Measurements from ENCODE around the gene CETN2.
"Not testable (repeated sequence)": the region's sequence is repeated elsewhere in the genome, so short reads cannot be mapped to it uniquely, and the experiment has no call there.

The CETN2 gene

DNA sequence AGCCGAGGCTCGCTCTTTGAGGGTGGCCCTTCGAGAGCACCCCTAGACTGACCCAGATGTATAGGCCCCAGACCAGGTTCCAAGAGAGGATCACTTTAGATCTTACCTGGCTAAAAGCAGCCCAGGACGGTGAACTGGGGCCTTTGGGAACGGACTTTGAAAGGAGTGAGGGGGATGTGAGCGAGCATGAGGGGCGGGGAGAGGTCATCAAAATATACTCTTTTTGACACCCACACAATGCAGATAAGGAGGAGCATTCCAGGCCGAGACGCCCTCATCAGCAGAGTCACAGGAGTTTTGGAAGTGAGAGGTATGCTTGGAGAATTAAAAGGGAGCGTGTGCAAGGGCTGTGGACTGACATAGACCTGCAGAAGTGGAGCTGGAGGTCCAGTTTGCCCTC lies 834 bp upstream of the CETN2 start:
- peak; percentile 10 for DNase-seq

DNA sequence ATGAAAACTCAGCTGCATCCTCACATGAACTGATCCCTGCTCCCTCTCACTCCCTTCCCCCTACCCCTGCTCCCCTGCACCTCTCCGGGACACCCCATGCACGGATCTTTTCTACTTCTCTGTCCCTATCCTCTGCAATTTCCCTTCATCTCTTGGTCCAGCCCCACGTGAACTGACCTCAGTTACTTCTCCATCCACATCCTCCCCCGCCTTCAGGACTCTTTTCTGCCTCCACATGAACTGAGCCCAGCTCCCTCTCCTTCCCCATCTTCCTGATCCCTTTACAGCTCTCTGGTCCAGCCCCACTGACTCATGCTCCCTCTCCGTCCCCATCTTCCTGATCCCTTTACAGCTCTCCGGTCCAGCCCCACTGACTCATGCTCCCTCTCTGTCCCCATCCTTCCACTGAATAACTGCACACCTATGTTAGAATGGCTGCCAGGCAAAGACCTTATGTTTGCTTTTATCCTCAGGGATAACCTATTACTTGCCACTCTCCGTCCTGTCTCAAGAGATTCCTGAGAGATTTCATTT lies 5.6 kb downstream of the CETN2 start:
- no peak for DNase-seq

DNA sequence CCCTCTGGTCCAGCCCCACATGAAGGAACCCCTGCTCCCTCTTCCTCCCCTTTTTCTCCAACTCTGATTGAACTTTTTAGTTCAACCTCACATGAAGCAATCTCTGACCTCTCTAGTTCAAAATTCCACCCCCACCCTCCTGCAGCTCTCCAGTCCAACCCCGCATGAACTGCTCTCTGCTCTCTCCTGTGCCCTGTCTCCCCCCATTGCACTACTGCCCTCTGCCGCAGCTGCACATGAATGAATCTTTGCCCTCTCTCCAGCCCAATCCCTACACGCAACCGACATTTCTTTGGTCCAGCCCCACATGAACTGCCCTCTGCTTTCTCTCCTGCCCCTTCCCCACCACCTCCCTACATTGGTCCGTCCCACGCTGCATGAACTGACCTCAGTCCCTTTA lies 6.9 kb downstream of the CETN2 start:
- no peak for DNase-seq

DNA sequence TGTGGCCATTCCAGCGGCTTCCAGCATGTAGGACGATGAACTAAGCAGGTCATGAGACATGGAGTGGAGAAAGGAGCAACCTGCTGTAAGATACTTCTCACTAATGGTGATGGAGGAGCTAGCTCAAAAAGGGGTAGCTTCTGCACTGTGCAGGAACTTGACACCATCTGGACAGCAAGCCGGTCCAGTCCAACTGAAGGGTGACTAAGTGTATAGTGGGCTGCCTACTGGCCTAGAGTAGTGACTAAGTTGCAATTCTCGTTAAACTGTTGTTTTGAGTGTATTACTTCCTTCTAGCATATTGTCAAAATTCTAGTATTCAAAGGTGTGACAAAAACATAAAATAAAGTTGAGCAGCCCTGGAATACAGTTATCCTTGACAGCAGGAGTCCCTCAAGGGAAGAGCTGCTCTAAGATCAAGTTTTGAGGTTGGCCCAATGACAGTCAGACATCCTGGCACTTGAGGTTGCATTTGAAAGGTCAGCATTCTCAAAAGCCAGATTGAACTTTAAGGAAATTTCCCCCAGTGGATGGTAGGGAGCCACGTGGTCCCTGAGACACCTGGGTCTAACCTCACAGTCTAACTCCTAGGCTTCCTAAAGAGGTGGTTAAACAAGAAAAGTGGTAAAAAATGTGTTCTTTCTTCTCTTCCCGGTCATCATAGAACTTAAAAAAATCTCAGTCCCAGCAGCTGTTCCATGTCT lies 8.0 kb downstream of the CETN2 start:
- DNase-seq = no peak

DNA sequence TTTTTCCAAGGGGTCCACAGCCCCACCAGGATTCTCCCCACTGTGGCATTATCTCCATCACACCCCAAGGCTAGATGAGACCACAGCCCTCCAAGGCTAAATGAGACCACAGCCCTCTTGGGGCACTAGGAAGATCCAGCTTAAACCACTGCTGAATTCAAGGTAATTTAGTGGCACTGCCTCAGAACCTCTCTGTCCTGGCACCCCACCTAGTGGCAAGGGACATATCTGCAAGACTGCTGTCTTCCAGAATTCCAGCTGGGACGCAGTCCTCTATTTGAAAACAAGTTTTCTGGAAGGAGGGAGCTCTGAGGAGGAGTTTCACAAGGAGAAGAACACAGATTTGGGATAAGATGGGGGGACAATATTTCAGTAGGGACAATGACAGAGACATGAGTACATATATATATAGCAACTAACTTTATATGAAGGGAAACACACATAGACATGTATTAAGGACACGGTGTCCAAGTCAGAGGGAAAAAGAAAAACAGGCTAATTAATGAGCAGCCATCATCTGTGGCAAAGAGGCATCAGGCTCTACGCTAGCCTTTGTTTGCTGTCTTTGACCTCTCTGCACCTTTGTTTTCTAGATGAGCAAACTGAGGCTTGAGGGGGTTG lies 9.3 kb downstream of the CETN2 start:
- DNase-seq = peak; percentile 39

DNA sequence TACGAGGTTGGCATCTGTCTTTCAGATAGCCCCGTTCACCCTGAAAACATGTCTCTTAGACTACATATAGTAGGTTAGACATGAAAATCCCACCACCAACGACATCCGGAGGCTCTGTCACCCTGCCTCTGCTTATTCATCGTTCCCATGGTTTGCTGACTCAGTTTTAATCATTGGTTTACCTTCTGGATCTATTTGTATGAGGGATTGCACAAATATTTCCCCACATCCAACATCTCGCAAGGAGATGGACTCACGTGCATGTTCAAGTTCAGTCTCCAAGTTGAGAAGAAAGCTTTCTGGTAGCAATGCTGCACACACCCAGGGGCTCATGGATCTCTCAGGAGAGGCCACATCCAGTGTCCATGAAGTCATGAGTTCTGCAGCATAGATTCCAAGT lies 10.8 kb downstream of the CETN2 start:
- no peak for DNase-seq

DNA sequence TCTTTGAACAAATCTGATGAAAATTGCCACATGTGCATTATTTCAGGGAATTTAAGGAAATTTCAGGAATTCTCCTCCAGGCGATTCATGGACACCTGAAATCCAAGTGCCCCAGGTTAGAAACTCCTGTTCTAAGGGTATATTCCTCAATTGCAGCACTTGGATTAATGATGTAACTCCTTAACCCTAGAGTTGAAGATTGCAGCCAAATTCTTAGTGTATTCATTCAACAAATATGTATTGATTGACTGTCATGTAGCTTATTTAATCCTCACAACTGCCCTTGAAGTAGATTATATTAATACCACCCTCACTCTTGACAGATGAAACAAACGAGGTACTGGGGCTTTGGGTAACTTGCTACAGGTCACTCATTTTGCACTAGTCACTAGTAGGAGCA lies 11.3 kb downstream of the CETN2 start:
- no peak for DNase-seq

DNA sequence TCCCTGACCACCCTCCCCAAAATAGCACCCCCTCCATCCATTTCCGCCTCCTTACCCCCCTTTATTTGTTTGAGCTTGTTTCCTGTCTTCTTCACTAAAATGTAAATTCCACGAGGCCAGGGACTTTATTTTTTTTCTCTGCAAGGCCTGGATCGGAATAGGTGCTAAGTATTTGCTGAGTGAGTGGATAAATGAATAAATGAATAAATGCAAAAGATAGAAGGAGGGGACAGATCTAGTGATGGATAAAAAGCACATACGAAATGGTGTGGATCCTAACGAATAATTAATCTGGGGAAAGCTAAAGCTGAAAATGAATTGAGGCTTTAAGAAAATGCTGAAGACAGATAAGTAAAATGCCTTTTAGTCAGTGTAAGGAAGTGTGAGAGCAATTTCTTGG lies 12.2 kb downstream of the CETN2 start:
- DNase-seq = no peak

DNA sequence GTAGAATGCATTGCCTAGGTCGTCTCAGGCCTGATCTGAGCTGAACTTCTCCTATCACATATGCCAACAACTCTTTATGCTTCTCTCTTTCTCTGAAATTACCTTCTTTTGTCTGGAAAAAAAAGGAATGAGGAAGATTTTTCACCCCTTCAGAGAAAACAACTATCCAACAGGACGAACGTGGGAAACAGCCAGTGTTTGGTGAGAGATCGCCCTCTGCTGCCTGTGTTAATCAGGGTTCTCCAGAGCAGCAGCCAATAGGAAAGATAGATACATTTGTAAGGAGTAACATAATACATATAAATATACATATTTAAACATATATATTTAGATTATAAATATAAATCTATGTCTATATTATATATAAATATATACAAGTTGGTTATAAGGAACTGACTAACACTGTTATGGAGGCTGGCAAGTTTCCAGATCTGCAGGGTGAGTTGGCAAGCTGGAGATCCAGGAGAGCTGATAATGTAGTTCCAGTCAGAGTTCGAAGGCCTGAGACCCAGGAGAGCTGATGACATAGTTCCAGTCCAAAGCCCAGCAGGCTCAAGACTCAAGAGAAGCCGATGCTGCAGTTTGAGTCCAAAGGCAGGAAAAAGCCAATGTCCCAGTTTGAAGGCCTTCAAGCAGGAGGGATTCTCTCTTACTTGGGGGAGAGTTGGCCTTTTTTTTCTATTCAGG lies 13.3 kb downstream of the CETN2 start:
- DNase-seq = peak; percentile 48

DNA sequence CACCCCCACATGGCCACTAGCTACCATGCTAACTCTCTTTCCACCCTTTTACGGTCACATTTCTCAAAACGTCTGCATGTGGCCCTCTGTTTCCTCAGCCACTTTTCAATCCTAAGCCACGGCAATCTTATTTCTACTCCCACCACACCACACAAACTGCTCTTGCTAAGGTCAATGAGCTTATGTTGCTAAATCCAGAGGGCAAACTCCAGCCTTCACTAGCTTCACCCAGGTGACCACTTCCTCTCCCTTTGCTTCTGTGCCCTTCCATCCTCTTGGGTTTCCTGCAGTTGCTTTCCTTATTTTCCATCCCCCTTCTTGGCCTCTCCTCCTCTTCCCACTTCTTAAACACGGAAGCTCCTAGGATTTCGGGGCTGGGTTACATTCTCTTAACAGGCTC lies 16.5 kb downstream of the CETN2 start:
- no peak for DNase-seq

DNA sequence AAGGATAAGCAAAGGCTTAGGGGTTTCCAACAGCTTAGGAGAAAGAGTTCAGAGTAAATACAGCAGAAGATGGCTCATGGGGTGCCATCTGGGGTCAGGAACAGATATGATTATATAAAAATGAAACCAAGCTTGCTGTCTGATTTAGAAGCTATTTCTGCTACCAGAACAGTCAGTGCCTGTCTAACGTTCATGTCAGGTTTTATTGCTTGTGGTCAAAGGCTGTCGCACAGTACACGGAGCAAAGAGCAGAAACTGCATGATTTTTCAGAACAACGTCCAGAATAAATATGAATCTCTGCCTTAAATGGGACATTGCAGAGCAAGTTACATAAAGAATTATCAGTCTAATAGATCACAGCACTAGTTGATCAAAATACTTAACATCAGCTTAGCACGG lies 17.4 kb downstream of the CETN2 start:
- no peak for DNase-seq

DNA sequence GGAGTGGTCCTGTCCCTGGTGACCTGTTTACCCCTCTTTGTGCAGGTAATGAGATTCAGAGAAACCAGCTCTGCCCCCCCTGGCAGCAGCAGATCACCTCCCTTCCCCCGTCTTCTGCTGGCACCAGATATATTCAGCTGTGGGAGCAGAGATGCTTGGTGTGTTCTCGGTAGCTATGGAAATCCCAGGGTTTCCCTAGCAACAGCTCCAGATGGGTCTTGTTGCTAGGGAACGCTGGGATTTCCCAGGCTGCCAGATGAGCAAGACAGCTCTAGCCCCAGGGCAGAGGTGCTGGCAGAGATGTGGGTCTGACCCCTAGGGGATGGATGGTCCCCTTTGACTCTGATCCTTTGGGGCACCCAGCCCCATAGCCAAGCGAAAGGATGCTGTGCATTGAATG lies 20.2 kb downstream of the CETN2 start:
- no peak for DNase-seq

DNA sequence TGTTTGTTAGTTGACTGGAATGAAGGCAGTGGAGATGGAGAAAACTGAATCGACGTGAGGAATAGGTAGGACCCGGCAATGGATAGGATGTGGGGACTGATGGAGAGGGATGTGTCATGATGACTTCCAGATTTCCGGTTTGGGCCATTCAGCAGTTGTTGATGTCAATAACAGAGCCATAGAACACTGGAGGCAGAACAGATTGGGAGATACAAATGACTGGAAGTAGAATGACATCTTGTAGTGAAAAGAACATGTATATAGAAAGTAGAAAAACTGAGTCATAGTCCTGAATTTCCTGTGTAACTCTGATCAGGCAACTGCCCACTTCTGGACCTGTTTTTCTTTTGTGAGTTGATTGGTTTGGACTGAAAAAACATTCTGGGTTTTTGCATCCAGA lies 24.5 kb downstream of the CETN2 start:
- no peak for DNase-seq

DNA sequence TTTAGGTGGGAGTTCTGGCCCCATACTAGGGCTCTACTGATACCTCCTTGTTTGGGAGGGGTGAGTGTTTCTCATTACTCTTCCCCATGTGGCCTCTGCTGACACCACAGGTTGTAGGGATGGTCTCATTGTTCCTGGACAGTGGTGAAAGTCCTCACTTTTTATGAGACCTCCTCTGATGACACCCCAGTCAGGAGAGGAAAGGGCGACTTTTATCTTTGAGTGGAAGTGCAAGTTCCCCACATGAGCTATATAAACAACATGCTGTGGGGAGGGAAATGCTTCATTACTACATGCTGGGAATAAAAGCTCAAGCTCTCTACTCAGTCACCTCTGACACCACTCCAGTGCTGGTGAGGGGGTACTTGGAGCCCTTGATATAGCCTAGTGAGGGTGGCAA lies 31.6 kb downstream of the CETN2 start:
- DNase-seq = no peak

DNA sequence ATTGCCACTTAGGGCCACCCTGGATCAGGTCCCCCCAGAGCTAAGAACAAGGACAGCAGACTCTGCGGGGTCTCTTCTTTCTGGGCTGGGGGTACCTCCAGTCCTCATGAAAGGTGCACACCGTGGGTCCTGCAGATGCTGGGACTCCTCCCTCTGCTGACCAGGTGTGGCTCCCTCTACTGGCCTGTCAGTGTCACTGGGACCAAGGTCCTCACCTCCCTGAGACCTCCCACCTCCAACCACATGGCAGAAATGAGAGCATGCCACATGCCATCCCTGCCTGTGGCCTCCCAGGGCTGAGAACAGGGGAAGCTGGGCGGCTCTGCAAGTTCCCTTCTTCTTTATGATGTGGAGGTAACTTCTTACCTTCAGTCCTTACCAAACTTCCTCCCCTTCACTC lies 43.5 kb downstream of the CETN2 start:
- DNase-seq = not testable (repeated sequence)
